Stimulated activated CD8-positive, alpha-beta memory T cell treated with anti-CD3 and anti-CD28 coated beads, Interleukin-4, amount 100 ng/mL, for 24 hours (primary cell): ENCODE results near the gene GSX2.
"Not testable (repeated sequence)": the region's sequence is repeated elsewhere in the genome, so short reads cannot be mapped to it uniquely, and the experiment has no call there.

ENCODE experiments used
- DNase-seq: peaks from one replicate; pipeline ENCODE4 v3.0.0-alpha.2; 2020; ENCODE audit warnings: low read depth

Gene GSX2

DNA sequence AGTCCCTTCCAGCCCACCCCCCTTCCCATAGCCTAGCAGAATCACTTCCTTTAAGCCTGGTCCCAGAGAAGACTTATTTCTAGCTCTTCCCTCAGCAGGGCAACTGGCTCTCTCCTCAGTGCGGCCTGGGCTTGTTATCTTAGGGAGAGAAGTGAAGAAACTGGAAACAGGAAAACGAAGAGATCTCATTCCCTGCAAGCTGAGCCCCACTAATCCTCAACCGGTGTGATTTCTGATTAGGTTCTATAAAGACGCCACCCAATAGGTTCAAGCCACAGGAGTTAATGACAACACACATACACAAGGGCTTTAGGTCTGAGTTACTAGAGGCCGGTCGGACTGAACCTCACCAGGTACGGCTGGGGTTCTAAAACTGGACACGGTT is 3.2 kb downstream of the GSX2 start:
- no peak for DNase-seq

DNA sequence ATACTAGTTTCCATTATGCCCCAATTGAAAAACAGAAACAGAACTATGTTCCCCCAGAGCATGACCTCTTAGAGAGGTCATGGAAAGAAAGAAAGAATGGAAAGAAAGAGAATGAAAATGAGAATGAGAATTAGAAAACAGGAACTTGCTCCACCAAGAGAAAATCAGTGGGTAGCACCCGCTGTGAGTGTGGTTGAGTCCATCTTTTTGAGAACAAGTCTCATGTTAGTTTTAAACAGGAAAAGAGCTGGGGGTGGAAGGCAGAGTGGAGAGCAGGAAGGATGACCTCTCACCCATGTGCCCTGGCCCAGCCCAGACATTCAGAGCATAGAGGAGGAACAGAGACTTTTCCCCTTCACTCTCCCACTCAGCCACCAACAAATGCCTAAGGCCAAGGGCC is 4.9 kb downstream of the GSX2 start:
- DNase-seq: no peak

DNA sequence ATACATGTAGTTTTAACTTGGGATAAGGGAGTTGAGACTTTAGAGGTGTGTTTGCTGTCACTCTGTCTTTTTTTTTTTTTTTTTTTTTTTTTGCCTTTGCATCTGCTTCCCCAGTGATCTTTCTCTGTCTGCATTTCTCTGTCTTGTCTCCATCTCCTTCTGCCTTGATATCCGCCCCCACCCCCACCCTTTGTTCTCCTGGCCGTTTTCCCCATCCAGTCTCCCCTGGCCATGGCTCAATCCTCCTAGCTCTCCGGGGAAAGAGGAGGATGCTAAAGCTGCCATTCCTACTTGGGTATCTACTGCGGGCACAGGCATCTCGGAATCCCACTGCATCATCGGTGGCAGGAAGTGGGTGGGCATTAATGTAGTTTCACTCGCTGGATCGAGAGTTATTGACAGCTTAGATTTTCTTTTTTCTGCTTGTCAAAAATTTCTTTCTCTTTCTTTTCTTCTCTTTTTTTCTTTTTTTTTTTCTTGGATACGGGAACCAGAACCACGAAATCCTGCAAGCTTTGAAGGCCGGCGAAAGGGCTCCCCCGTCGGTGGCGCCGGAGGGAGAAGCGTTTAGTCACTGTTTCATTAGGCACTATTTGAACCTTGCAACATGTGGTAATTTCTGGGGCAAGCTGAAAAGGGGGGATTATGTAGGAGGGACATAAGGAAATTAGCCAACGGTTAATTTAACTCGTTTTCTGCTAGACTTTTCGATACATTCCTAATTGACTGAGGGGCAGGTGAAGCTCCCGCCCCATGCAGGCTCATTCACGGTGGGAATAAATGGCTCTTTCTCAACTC is 8.2 kb downstream of the GSX2 start:
- DNase-seq: no peak

DNA sequence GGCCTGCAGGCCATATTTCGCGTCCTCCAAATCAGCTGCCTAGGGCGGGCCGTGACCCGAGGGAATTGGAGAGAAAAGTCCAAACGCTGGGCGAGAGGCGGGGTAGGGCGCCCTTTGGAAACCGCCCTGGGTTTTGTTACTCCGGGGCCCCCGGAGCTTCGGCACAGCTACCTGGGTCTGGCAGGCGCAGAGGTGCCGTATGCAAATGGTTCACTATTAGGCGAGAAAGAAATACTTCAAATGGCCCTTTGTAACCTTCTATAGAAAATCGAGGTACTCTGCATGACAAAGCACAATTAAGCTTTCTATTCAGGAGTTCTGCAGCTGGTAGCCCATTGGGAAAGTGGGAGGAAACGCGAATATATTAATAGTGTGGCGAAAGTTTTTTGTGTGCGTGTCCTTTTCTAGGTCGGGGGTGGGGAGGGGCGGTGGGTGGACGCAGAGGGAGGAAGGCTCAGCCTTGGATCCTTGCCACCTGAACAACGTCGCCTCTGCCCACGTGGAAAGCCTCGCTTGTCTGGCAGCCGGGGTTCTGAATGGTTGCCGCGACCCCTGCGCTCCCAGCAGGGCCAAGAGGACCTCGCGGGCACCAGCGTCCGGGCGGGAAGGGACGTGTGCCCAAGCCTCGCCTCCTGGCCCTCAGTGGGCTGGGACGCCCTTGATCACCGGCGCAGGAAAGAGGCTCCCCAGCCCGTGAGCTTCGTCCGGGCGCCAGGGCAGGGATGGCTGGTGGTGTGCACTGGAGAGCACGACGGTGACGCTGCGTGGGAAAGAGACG is 9.5 kb downstream of the GSX2 start:
- no peak for DNase-seq

DNA sequence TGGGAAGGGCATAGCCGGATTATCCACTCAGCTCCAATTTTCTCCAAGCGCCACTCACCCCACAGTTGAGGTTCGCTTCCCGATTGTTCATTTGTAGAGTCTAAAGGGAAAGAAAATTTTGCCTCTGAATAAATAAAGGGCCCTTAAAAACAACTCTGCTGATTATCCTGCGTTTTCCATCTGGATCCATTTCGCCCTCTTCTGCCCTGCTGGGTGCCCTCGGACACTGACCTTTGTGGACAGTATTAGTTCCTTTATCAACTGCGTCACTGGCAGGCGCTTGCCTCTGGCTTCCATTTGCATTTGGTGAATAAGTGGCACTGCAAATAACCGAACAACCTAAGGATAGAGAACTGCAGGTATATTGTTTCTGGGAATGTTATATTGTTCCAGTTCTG is 10.1 kb downstream of the GSX2 start:
- no peak for DNase-seq

DNA sequence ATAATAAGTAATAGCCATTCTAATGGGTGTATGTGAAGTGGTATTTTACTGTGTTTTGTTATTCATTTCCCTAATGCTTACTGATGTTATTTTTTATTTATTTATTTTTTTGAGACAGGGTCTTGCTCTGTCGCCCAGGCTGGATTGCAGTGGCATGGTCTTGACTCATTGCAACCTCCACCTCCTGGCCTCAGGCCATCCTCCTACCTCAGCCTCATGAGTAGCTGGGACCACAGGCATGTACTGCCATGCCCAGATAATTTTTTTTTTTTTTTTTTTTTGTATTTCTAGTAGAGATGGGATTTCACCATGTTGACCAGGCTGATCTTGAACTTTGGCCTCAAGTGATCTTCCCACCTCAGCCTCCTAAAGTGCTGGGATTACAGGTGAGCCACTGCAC is 13.2 kb downstream of the GSX2 start:
- not testable (repeated sequence) for DNase-seq

DNA sequence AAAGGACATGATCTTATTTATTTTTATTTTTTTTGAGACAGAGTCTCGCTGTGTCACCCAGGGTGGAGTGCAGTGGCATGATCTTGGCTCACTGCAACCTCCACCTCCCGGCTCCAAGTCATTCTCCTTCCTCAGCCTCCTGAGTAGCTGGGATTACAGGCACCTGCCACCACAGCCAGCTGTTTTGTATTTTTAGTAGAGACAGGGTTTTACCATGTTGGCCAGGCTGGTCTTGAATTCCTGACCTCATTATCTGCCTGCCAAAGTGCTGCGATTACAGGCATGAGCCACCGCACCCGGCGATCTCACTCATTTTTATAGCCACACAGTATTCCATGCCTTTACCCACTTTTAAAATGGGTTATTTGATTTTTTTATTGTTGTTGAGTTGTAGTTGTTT is 16.3 kb downstream of the GSX2 start:
- not testable (repeated sequence) for DNase-seq

DNA sequence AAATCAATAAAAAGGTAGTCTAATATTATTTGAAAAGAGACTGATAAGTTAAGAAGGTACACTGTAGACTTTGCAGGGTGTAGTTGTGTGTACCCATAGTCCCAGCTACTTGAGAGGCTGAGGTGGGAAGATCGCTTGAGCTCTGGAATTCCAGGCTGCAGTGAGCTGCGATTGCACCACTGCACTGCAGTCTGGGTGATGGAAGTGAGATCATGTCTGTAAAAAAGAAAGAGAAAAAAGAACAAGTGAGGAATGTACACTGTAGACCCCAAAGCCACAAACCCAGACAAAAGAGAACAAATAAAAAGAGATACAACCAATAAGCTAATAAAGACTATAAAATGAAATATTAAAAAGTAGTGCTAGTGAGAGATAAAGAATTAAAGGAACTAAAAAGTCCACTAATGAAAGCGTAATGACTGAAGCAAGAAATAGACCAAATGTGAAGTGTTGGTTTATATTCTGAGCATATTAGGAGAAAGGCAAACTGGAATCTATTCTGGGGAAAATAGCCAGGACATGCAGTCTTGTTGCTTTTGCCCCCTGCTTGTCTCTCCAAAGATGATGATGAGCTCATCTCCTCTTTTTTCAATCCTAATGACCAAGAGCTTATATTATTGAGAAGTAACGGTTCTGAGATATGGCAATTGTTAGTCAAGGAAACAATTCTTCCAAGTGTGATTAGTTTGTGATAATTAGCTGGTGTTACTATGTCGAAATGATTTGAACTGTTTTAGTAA is 19.1 kb downstream of the GSX2 start:
- no peak for DNase-seq

DNA sequence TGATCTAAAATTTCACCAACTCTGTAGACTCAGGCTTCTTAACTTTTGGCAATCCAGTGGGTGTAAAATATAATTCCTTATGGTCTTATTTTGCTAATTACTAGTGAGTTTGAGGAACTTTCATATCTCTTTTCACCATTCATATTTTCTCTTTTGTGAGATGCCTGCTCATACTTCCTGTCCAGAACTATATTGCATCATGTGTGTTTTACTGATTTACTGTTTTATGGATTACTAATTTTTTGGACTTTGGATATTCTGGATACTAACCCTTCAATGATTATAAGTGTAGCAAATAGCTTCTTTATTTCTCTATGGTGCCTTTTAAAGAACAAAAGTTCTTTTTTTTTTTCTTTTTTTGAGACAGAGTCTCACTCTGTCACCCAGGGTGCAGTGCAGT is 20.6 kb downstream of the GSX2 start:
- no peak for DNase-seq

DNA sequence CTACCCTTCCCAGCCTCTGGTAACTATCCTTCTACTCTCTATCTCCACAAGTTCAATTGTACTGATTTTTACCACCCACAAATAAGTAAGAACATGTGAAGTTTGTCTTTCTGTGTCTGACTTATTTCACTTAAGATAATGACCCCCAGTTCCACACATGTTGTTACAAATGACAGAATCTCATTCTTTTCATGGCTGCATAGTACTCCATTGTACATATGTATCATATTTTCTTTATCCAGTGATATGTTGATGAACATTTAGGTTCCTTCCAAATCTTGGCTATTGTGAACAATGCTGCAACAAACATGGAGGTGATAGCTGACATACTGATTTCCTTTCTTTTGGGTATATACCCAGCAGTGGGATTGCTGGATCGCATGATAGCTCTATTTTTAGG is 27.7 kb downstream of the GSX2 start:
- DNase-seq: no peak

DNA sequence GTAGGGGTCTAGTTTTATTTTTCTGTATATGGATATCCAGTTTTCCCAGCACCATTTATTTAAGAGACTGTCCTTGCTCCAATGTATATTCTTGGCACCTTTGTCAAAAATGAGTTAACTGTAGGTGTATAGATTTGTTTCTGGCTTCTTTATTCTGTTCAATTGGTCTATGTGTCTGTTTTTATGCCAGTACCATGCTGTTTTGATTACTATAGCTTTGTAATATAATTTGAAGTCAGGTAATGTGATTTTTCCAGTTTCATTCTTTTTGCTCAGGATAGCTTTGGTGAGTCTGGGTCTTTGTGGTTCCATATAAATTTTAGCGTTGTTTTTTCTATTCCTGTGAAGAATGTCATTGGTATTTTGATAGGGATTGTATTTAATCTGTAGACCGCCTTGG is 28.7 kb downstream of the GSX2 start:
- DNase-seq: not testable (repeated sequence)

DNA sequence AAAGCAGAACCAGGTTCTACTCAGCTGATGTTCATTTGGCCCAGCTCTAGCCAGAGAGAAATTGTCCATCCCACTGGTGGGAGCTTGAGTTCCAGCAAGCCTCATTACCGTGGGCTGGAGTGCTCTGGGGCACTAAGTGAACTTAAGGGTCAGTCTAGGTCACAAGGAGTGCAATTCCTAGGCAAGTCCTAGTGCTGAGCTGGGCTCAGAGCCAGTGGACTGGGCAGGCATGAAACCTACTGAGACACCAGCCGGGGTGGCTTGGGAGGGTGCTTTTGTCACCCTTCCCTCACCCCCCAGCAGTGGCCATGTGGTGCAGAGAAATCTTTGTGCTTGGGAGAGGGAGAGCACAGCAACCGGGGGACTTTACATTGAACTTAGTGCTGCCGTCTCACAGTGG is 39.4 kb downstream of the GSX2 start:
- DNase-seq: no peak

DNA sequence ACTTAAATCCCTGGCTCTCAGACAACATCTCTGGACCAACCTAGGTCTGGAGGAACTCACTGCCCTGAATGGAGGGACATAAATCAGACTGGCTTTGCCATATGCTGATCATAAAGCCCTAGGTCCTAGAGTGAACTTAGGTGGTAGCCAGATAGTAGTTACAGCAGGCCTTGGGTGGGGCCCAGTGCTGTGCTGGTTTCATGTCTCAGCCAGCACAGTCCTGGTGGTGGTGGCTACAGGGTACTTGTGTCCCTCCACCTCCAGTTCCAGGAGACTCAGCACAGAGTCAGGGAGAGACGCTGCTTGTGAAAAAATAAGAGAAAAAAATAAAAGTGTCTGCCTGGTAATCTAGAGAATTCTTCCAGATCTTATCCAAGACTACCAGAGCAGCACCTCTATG is 40.3 kb downstream of the GSX2 start:
- no peak for DNase-seq

DNA sequence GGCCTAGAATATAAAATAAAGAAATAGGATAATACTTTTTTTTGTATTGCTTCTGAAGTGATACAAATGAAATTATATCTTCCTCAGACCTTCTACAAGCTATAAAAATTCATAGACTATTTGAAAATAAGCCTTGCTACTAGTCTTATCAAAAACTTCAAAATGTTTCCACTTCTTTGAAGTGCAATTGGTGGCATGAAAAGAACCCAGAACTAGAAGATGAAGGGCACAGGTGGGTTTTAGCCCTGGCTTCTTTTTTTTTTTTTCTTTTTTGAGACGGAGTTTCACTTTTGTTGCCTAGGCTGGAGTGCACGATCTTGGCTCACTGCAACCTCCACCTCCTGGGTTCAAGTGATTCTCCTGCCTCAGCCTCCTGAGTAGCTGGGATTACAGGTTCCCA is 44.2 kb downstream of the GSX2 start:
- DNase-seq: no peak

DNA sequence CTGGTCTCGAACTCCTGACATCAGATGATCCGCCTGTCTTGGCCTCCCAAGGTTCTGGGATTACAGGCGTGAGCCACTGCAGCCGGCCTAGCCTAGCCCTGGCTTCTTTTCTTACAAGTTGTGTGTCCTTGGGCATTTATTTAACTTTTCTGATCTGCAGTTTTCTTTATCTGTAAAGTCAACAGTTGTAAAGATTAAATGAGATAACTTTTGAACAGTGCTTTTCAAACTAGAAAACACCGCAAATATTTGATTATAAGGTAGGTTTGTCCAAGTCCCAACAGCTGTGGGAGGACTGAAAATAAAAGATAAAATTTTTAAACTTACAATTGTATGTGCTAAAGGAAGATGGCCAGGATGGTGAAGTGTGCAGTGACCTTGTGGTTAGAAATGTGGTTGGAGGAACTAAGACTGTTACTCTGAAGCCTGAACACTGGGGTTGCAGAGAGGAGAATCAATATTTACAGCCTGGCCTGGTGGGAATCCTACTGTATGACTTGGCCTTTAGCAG is 44.8 kb downstream of the GSX2 start:
- DNase-seq: no peak

DNA sequence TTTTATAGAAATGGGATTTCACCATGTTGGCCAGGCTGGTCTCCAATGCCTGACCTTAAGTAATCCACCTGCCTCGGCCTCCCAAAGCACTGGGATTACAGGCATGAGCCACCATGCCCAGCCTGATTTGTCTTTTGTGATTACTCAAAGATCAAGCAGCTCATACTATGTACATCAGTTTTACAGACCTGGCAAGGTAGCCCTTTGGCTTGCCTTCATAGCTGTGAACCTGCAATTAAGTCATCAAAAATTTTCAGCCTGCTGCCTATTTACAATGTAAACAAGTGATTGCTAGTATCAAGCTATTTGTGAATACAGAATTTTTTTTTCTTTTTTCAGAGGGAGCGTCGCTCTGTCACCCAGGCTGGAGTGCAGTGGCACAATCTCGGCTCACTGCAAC is 46.2 kb downstream of the GSX2 start:
- DNase-seq: no peak

DNA sequence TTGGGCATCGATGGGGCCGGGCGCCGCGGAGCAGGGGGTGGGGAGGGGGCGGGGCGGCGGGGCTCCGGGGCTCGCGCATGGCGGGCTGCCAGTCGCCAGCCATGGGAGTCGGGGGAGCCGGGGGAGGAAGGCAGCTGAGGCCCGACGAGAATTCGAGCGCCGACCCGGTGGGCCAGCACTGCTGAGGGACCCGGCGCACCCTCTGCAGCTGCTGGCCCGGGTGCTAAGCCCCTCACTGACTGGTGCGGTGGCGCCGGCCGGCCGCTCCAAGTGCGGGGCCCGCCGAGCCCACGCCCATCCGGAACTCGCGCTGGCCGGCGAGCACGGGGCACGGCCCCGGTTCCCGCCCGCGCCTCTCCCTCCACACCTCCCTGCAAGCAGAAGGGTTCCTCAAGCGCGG is 49.4 kb downstream of the GSX2 start:
- no peak for DNase-seq
